Type B pancreatic cell (in vitro differentiated cells): Measurements from ENCODE around the gene ACADS. TPM values are rescaled to one million over a fixed set of nuclear protein-coding genes. Genes with fewer than 3 reads are reported as not detected.

Experiments used
- DNase-seq: peaks from one replicate; pipeline ENCODE4 v3.0.0; 2021; ENCODE audit warnings: mixed read lengths; ENCODE audit not compliant: unreplicated experiment; ENCODE audit errors: extremely low spot score
- H3K27ac Mint-ChIP-seq: 2 replicates; pipeline ENCODE4 v1.8.0; 2021; ENCODE audit warnings: mild to moderate bottlenecking, mixed read lengths
- H3K27me3 Mint-ChIP-seq: 2 replicates; pipeline ENCODE4 v1.8.0; 2021; ENCODE audit warnings: mixed read lengths
- H3K36me3 Mint-ChIP-seq: 2 replicates; pipeline ENCODE4 v1.8.0; 2021; ENCODE audit warnings: mixed read lengths
- H3K4me1 Mint-ChIP-seq: one replicate; pipeline ENCODE4 v1.8.0; 2021; ENCODE audit warnings: mixed read lengths; ENCODE audit not compliant: unreplicated experiment
- H3K4me3 Mint-ChIP-seq: 2 replicates; pipeline ENCODE4 v1.8.0; 2021; ENCODE audit warnings: mild to moderate bottlenecking, mixed read lengths
- H3K9me3 Mint-ChIP-seq: 2 replicates; pipeline ENCODE4 v1.8.0; 2021; ENCODE audit warnings: mixed read lengths
- total RNA-seq: library from RNA; stranded (reverse); gene quantifications from 2 replicates; pipeline ENCODE4 v1.2.1, GENCODE V29; 2021; ENCODE audit warnings: low replicate concordance
- TF ChIP-seq, protein P1 (sequence below): fragments of 200-600 bp; sonication (generic); conservative IDR thresholded peaks from 2 replicates; pipeline ENCODE4 v1.5.0; 2021; ENCODE audit warnings: antibody characterized with exemption, mild to moderate bottlenecking

ACADS gene
- total RNA-seq, 1 donor from 2014 or later, result 12.1 TPM

DNA sequence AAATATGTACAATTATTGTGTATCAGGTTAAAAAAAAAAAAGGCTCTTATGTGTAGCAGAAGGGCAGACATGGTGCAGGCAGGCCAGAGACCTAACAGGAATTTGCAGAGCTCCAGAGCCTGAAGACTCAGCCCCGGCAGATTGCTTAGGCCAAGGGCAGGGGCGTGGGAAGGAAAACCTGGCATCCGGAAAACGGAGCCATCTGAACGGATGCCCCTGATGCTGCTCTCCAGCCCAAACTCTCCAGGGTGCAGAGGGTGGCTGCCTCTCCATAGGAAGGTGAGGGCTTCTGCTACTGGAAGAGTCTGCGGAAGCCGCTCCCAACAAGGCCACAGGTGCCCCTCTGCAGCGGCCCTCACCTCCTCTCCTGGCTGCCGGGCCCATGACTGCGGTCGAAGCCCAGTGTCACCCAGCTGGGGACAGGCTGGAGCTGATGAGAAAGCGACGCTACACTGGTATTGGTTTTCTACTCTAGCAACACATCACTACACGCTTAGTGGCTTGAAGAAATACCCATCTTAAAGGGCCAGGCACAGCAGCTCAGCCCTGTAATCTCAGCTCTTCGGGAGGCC lies 19.4 kb downstream of the ACADS start:
- no peaks in the 10 kb centered on the region for H3K36me3 Mint-ChIP-seq
- H3K9me3 Mint-ChIP-seq, result no peaks in the 10 kb centered on the region
- no peak overlapping the region for H3K4me3 Mint-ChIP-seq
- no peaks in the 10 kb centered on the region for H3K4me1 Mint-ChIP-seq
- TF ChIP-seq, protein P1, sequence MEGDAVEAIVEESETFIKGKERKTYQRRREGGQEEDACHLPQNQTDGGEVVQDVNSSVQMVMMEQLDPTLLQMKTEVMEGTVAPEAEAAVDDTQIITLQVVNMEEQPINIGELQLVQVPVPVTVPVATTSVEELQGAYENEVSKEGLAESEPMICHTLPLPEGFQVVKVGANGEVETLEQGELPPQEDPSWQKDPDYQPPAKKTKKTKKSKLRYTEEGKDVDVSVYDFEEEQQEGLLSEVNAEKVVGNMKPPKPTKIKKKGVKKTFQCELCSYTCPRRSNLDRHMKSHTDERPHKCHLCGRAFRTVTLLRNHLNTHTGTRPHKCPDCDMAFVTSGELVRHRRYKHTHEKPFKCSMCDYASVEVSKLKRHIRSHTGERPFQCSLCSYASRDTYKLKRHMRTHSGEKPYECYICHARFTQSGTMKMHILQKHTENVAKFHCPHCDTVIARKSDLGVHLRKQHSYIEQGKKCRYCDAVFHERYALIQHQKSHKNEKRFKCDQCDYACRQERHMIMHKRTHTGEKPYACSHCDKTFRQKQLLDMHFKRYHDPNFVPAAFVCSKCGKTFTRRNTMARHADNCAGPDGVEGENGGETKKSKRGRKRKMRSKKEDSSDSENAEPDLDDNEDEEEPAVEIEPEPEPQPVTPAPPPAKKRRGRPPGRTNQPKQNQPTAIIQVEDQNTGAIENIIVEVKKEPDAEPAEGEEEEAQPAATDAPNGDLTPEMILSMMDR, result no peak
- no peaks in the 10 kb centered on the region for H3K27me3 Mint-ChIP-seq
- no peak for DNase-seq
- no peak overlapping the region for H3K27ac Mint-ChIP-seq

DNA sequence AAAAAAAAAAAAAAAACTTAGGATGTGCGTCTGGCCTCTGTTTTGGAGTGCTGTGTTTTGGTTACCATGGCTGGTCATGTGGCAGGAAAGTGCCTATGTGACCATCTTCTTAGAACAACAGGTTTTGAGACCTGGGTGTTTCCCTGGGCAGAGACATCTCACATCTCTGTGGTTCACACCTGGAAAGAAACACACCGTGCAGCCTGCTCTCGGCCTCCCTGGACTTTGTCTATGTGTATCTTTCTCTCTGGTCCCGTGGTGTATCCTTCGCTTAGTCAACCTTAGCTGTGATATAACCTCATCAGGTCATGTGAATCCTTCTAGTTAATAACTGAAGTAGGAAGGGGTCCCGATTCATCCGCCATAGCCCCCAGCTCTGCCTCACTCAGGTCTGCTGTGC lies 22.6 kb downstream of the ACADS start:
- Mint-ChIP-seq H3K27me3 (no peaks in the 10 kb centered on the region), H3K27ac (no peak overlapping the region), H3K9me3 (no peaks in the 10 kb centered on the region), H3K4me3 (no peak overlapping the region), H3K4me1 (no peaks in the 10 kb centered on the region), H3K36me3 (no peaks in the 10 kb centered on the region)
- DNase-seq, result no peak
- TF ChIP-seq, protein P1, result no peak

DNA sequence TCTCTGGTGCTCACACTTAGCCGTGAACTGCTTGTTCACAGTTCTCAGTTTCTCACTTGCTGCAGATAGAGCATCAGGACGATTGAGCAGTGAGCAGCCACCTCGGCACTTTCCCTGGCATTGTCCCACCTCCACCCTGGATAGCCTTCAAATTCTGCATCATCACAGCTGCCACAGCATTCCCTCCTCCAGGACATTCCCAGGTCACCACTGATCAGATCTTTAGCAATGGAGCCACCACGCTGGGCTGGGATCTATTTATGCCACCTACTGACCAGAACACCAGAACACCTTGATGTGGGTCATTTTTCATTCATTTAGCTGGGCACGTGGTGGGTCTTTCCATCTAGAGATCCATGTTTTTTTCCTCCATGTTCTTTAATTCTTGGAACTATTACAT lies 23.6 kb downstream of the ACADS start:
- Mint-ChIP-seq H3K4me3 (no peak overlapping the region), H3K4me1 (no peaks in the 10 kb centered on the region), H3K27me3 (no peaks in the 10 kb centered on the region), H3K27ac (no peak overlapping the region), H3K36me3 (no peaks in the 10 kb centered on the region), H3K9me3 (no peaks in the 10 kb centered on the region)
- TF ChIP-seq, protein P1, result no peak
- no peak for DNase-seq

DNA sequence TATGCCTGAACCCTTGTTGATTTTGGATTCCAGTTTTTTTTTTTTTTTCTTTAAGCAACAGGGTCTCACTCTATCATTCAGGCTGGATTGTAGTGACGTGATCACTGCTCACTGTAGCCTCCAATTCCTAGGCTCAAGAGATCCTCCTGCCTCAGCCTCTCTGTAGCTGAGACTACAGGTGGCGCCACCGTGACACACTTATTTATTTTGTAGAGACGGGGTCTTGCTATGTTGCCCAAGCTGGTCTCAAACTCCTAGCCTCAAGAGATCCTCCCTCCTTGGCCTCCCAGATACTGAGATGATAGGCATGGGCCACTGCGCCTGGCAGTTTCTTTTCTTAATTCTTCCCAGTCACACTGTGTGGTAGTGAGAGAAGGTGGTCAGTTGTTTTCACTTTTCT lies 25.2 kb downstream of the ACADS start:
- H3K4me1 Mint-ChIP-seq, result no peaks in the 10 kb centered on the region
- H3K27me3 Mint-ChIP-seq, result no peaks in the 10 kb centered on the region
- H3K27ac Mint-ChIP-seq, result no peak overlapping the region
- H3K4me3 Mint-ChIP-seq, result no peak overlapping the region
- TF ChIP-seq, protein P1, result no peak
- H3K9me3 Mint-ChIP-seq, result peaks cover 8% of the 10 kb centered on the region
- H3K36me3 Mint-ChIP-seq, result no peaks in the 10 kb centered on the region
- no peak for DNase-seq

DNA sequence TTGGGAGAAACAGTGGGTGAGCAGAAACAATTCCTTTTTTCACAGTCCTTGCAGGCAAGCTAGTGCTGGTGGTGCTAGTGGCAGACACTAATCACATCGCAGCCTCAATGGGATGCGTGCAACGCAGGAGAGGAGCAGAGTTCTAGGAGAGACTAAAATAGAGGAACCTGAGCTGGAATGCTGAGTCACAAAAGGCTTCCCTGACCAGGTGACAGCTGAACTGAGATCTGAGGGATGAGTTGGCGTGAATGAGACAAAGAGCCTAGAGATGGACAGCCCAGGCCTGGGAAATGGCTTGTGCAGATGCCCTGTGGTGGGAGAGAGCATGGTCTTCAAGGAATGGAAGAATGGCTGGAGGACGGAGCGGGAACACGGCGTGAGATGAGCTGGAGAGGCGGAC lies 25.8 kb downstream of the ACADS start:
- H3K4me1 Mint-ChIP-seq, result no peaks in the 10 kb centered on the region
- no peak overlapping the region for H3K27ac Mint-ChIP-seq
- DNase-seq, result no peak
- no peak overlapping the region for H3K4me3 Mint-ChIP-seq
- H3K9me3 Mint-ChIP-seq, result peaks cover 8% of the 10 kb centered on the region
- no peaks in the 10 kb centered on the region for H3K36me3 Mint-ChIP-seq
- H3K27me3 Mint-ChIP-seq, result no peaks in the 10 kb centered on the region
- TF ChIP-seq, protein P1, result no peak

DNA sequence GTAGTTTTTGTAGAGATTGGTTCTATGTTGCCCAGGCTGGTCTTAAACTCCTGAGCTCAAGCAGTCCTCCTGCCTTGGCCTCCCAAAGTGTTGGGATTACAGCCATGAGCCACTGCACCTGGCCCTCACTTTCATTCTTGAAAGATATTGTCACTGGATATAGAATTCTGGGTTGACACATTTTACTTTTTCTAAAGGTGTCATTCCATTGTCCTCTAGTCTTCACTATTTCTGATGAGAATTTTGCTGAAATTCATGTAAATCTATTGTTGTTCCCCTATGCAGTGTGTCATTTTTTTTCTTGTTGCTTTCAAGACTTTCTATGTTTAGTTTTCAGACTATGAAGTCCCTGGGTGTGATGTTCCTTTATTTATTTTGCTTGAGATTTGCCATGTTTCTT lies 29.2 kb downstream of the ACADS start:
- H3K27me3 Mint-ChIP-seq, result no peaks in the 10 kb centered on the region
- peaks cover 8% of the 10 kb centered on the region for H3K9me3 Mint-ChIP-seq
- H3K27ac Mint-ChIP-seq, result no peak overlapping the region
- H3K4me3 Mint-ChIP-seq, result no peak overlapping the region
- H3K4me1 Mint-ChIP-seq, result peaks cover 13% of the 10 kb centered on the region
- peaks cover 4% of the 10 kb centered on the region for H3K36me3 Mint-ChIP-seq
- TF ChIP-seq, protein P1, result no peak
- no peak for DNase-seq
